HepG2 (cell line): Measurements from ENCODE around the gene MN1. TPM values are rescaled to one million over a fixed set of nuclear protein-coding genes. Genes with fewer than 3 reads are reported as not detected.

Source experiments
- ATAC-seq: fragments of 200-7000 bp; cut with Tn5 transposase; 3 replicates; pipeline ENCODE4 v1.9.1; 2020; ENCODE audit warnings: mild to moderate bottlenecking, moderate library complexity
- BruUV-seq: library from RNA; stranded (reverse); fragments of 400-500 nt; replicated peaks from 2 replicates; lab custom pipeline; 2021; lab: Mats Ljungman, UMichigan
- CTCF ChIA-PET: fragments of 300-600 bp; formaldehyde crosslinking; extraction: SDS; loops from one replicate; lab custom pipeline; 2021; ENCODE audit warnings: low total read pairs, inconsistent platforms, low intra/inter-chr PET ratio; lab: Yijun Ruan, JAX
- POLR2A ChIA-PET: fragments of 350-600 bp; sonication (Branson Sonifier 250); formaldehyde crosslinking; loops from one replicate; lab custom pipeline; 2020; ENCODE audit warnings: antibody characterized with exemption, inconsistent platforms; lab: Yijun Ruan, JAX
- DNase-seq: peaks from one replicate; pipeline ENCODE4 v3.0.0-alpha.2; 2015; ENCODE audit warnings: low spot score
- FAIRE-seq: peaks from 3 replicates; lab custom pipeline; 2011; peaks lifted over from hg19 to GRCh38; lab: Jason Lieb, UNC
- H2AFZ ChIP-seq: one replicate; pipeline ENCODE4 v1.6.1; 2011; ENCODE audit warnings: low read length, inconsistent platforms
- H3K27ac ChIP-seq: fragments of 300-600 bp; 3 replicates; pipeline ENCODE4 v1.8.0; 2011; ENCODE audit warnings: mixed run types, mild to moderate bottlenecking, mixed read lengths, low read length, inconsistent platforms; ENCODE audit not compliant: insufficient read depth; ENCODE audit errors: extremely low read length
- H3K27me3 ChIP-seq, 2 experiments: fragments of 200-600 bp in 1 of 2; 2 replicates in 1 of 2; 3 replicates in 1 of 2; pipeline versions ENCODE4 v1.6.0 to v1.8.0; 2011; ENCODE audit warnings: low read length in 2 of 2, mild to moderate bottlenecking in 2 of 2, moderate library complexity in 2 of 2, inconsistent platforms in 1 of 2; ENCODE audit not compliant: insufficient read depth in 2 of 2, control insufficient read depth in 1 of 2
- H3K36me3 ChIP-seq, 2 experiments: fragments of 200-600 bp in 1 of 2; replicated peaks in 1 of 2; 2 replicates in 1 of 2; 3 replicates in 1 of 2; pipeline versions ENCODE4 v1.5.1 to v1.8.0; 2011; ENCODE audit warnings: low read length in 2 of 2, inconsistent platforms in 1 of 2; ENCODE audit not compliant: insufficient read depth in 2 of 2, control insufficient read depth in 1 of 2
- H3K4me1 ChIP-seq: 2 replicates; pipeline ENCODE4 v1.5.1; 2012; ENCODE audit warnings: low read length, inconsistent platforms; ENCODE audit not compliant: insufficient read depth
- H3K4me2 ChIP-seq: 2 replicates; pipeline ENCODE4 v1.6.0; 2011; ENCODE audit warnings: low read depth, low read length, inconsistent platforms
- H3K4me3 ChIP-seq, 3 experiments: fragments of 200-600 bp in 1 of 3; sonication (generic), shearing (Covaris generic) in 1 of 3; replicated peaks in 1 of 3; 2 replicates each; pipeline ENCODE4 v1.5.1; 2011 to 2016; ENCODE audit warnings: low read length in 3 of 3, inconsistent platforms in 2 of 3, low read depth in 2 of 3, mild to moderate bottlenecking in 2 of 3, control low read depth in 1 of 3, mixed read lengths in 1 of 3; ENCODE audit not compliant: insufficient read depth in 1 of 3
- H3K79me2 ChIP-seq: one replicate; pipeline ENCODE4 v1.6.1; 2011; ENCODE audit warnings: low read length, inconsistent platforms; ENCODE audit not compliant: insufficient read depth
- H3K9ac ChIP-seq: 2 replicates; pipeline ENCODE4 v1.6.0; 2011; ENCODE audit warnings: mild to moderate bottlenecking, low read depth, low read length, inconsistent platforms; ENCODE audit not compliant: insufficient read depth
- H3K9me3 ChIP-seq: 2 replicates; pipeline ENCODE4 v1.5.1; 2012; ENCODE audit warnings: mild to moderate bottlenecking, low read length
- H4K20me1 ChIP-seq: 2 replicates; pipeline ENCODE4 v1.6.0; 2011; ENCODE audit warnings: inconsistent platforms, mild to moderate bottlenecking, low read length, moderate library complexity; ENCODE audit not compliant: insufficient read depth
- E2F2 ChIP-seq: sonication (generic); formaldehyde crosslinking; IDR thresholded peaks from 2 replicates; pipeline ENCODE4 v1.4.0; 2020; ENCODE audit warnings: missing genetic modification reagents, borderline replicate concordance
- PREB ChIP-seq: sonication (generic); formaldehyde crosslinking; IDR thresholded peaks from 2 replicates; pipeline ENCODE4 v1.4.0; 2020; ENCODE audit warnings: missing genetic modification reagents
- REXO4 ChIP-seq: sonication (generic); formaldehyde crosslinking; IDR thresholded peaks from 2 replicates; pipeline ENCODE4 v1.8.0; 2022; ENCODE audit warnings: missing genetic modification reagents, mild to moderate bottlenecking, borderline replicate concordance
- ZBTB43 ChIP-seq: sonication (generic); formaldehyde crosslinking; conservative IDR thresholded peaks from 2 replicates; pipeline ENCODE4 v1.4.0; 2020; ENCODE audit warnings: missing genetic modification reagents
- ZNF674 ChIP-seq: sonication (generic); formaldehyde crosslinking; IDR thresholded peaks from 2 replicates; pipeline ENCODE4 v1.5.0; 2020; ENCODE audit warnings: low read depth, mild to moderate bottlenecking, missing genetic modification reagents
- WGBS: methylation state at CpG from one replicate; pipeline ENCODE4 v1.1.6; 2017; ENCODE audit warnings: low lambda C conversion rate; 5-methylcytosine and 5-hydroxymethylcytosine counted together
- in situ Hi-C: cut with HindIII; loops from 2 replicates; pipeline ENCODE4 v1.10.0; 2017; ENCODE audit warnings: low pct_unique_long_range_greater_than_20kb; ENCODE audit not compliant: extremely low pct_ligation_motif_present
- intact Hi-C: fragments of 100-400 bp; cut with micrococcal nuclease; formaldehyde crosslinking; loops from one replicate; pipeline ENCODE4 v1.10.0; 2022; ENCODE audit not compliant: unreplicated experiment
- polyA plus RNA-seq, 8 experiments: library from polyadenylated mRNA; depleted of rRNA in 3 of 8; stranded (reverse) in 7 of 8; unstranded in 1 of 8; fragments of >200 nt; fragmentation: Illumina TruSeq in 4 of 8; extraction: Trizol in 4 of 8; gene quantifications; 2 replicates each; pipeline versions ENCODE4 v1.2.1 to v1.2.3, GENCODE V29; 2011 to 2016; ENCODE audit warnings: low read depth in 4 of 8, missing spikeins in 1 of 8, mixed read lengths in 1 of 8; ENCODE audit not compliant: insufficient read depth in 1 of 8
- total RNA-seq, 5 experiments: library from RNA; depleted of rRNA; stranded (reverse); fragments of >200 nt; fragmentation: Illumina TruSeq; extraction: Trizol; gene quantifications; 2 replicates each; pipeline ENCODE4 v1.2.3, GENCODE V29; 2016; ENCODE audit warnings: low read depth in 1 of 5

Gene MN1
- total and polyA plus RNA-seq, 2 of the 13 experiments (the other 11 are each of a cell fraction or from before 2014, with no cell fraction given), result 0.01 TPM; not detected in 1

GRCh38 chr22:27803841-27804415, 2.4 kb upstream of the MN1 start:
- no peak for DNase-seq
- BruUV-seq, result no TSS peak
- no peak overlapping the region for H2AFZ ChIP-seq
- ATAC-seq, result no peak
- H3K4me3 ChIP-seq, result no peak overlapping the region
- H3K27ac ChIP-seq, result no peak overlapping the region
- H3K9me3 ChIP-seq, result no peaks in the 10 kb centered on the region
- peaks cover 5% of the 10 kb centered on the region; the same call in 1 of the 2 replicates for H3K4me1 ChIP-seq
- no peak for FAIRE-seq
- no peaks in the 10 kb centered on the region for H3K79me2 ChIP-seq
- no peak overlapping the region for H3K9ac ChIP-seq
- POLR2A ChIA-PET, result no interaction called here
- H4K20me1 ChIP-seq, result peaks cover 4% of the 10 kb centered on the region; the same call in 1 of the 2 replicates
- intact Hi-C loops (loop anchor here (1.0 to 5.0 kb wide), 3 partner anchors 172 to 967 kb away; no protein-coding TSS in a partner anchor), in situ Hi-C loops (loop anchor here (5.0 to 25.0 kb wide), 2 partner anchors 397 to 1042 kb away; no protein-coding TSS in a partner anchor)
- peaks cover 7 to 79% of the 10 kb centered on the region in 2 experiments for H3K27me3 ChIP-seq
- H3K4me2 ChIP-seq, result no peak overlapping the region
- TF ChIP-seq PREB (CRISPR knock-in tag) (no peak), REXO4 (CRISPR knock-in tag) (no peak), ZBTB43 (CRISPR knock-in tag) (no peak), ZNF674 (CRISPR knock-in tag) (no peak), E2F2 (CRISPR knock-in tag) (no peak)
- no peaks in the 10 kb centered on the region for H3K36me3 ChIP-seq
- CTCF ChIA-PET, result interaction anchor here (2.2 kb wide), 1 partner anchor 398 kb away, joined by 21 read pairs; no protein-coding TSS in a partner anchor
- WGBS, result 44% methylated on average over 9 of the region's 11 CpGs
